ENCODE results near the gene PGBD2.
"Not testable (repeated sequence)": the region's sequence is repeated elsewhere in the genome, so short reads cannot be mapped to it uniquely, and the experiment has no call there.

DNA sequence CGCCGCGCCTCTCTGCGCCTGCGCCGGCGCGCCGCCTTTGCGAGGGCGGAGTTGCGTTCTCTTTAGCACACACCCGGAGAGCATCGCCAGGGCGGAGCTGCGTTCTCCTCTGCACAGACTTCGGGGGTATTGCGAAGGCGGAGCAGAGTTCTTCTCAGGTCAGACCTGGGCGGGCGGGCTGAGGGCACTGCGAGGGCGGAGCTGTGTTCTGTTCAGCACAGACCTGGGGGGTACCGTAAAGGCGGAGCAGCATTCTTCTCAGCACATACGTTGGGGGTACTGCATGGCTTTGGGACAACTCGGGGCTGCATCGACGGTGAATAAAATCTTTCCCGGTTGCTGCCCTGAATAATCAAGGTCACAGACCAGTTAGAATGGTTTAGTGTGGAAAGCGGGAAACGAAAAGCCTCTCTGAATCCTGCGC, 39.0 kb downstream of the PGBD2 start:
- TF ChIP-seq ZNF274 (IDR thresholded peaks at IDR 0.05; ENCODE audit: low read depth, low read length); YY1 (IDR thresholded peaks at IDR 0.05; ENCODE audit: insufficient read depth, insufficient read length); SUZ12 (IDR thresholded peaks at IDR 0.05; ENCODE audit: extremely low read depth, insufficient read depth, insufficient read length): not testable (repeated sequence)
